Uterus (tissue), 2 donors: Measurements from ENCODE around the gene FFAR3.

Experiments used
- POLR2A ChIP-seq, 2 donors: fragments of 450-650 bp; IDR thresholded peaks; one replicate each; pipeline ENCODE4 v1.6.1; 2016; ENCODE audit warnings: antibody characterized with exemption in 2 of 2, mild to moderate bottlenecking in 1 of 2, moderate library complexity in 1 of 2
- TF ChIP-seq, protein P1 (sequence below), 4 experiments: fragments of 200-600 bp in 2 of 4; fragments of 450-650 bp in 2 of 4; sonication (generic) in 2 of 4; IDR thresholded peaks; one replicate each; pipeline ENCODE4 v1.5.1; 2016 to 2019; ENCODE audit warnings: antibody characterized with exemption in 4 of 4, mild to moderate bottlenecking in 2 of 4, moderate library complexity in 1 of 4

- no peak for TF ChIP-seq POLR2A (IDR thresholded peaks at IDR 0.05)
- TF ChIP-seq, protein P1, sequence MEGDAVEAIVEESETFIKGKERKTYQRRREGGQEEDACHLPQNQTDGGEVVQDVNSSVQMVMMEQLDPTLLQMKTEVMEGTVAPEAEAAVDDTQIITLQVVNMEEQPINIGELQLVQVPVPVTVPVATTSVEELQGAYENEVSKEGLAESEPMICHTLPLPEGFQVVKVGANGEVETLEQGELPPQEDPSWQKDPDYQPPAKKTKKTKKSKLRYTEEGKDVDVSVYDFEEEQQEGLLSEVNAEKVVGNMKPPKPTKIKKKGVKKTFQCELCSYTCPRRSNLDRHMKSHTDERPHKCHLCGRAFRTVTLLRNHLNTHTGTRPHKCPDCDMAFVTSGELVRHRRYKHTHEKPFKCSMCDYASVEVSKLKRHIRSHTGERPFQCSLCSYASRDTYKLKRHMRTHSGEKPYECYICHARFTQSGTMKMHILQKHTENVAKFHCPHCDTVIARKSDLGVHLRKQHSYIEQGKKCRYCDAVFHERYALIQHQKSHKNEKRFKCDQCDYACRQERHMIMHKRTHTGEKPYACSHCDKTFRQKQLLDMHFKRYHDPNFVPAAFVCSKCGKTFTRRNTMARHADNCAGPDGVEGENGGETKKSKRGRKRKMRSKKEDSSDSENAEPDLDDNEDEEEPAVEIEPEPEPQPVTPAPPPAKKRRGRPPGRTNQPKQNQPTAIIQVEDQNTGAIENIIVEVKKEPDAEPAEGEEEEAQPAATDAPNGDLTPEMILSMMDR (IDR thresholded peaks at IDR 0.05): no peak
These were observed 23.1 kb downstream of the FFAR3 start for GRCh38 chr19:35381318-35381717.
